Activated CD4-positive, CD25-positive, alpha-beta regulatory T cell treated with anti-CD3 and anti-CD28 coated beads, Interleukin-2, amount 50 U/mL, for 24 hours (primary cell): Measurements from ENCODE around the gene CCDC63.
A peak's percentile ranks its signal among the peaks of the same experiment; 100 is the strongest.

Experiments used
- ATAC-seq, 2 donors: fragments of 150-1000 bp; cut with Tn5 transposase; one replicate each; pipeline ENCODE4 v1.10.0; 2021; ENCODE audit warnings: mild to moderate bottlenecking in 1 of 2, moderate library complexity in 1 of 2

CCDC63 gene

GRCh38 chr12:110888256-110888991 lies 41.6 kb downstream of the CCDC63 start:
- no peak for ATAC-seq

- no peak for ATAC-seq
Measured at GRCh38 chr12:110889361-110889760, 42.6 kb downstream of the CCDC63 start.

DNA sequence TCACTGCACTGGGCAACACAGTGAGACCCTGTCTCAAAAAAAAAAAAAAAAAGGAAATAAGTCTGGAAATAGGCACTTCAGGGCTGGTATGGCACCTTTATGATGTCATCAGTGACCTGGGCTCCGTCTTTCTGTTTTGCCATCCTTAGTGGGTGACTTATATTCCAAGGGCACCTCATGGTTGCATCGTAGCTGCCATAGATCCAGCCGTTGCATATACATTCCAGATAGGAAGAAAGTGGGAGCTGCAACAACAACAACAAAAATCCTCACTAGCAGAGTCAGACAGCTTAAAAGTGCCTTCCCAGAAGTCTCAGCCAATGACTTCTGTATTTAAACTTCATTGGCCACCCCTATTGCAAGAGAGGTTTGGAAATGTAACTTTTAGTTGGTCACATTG lies 47.2 kb downstream of the CCDC63 start:
- ATAC-seq = no peak

DNA sequence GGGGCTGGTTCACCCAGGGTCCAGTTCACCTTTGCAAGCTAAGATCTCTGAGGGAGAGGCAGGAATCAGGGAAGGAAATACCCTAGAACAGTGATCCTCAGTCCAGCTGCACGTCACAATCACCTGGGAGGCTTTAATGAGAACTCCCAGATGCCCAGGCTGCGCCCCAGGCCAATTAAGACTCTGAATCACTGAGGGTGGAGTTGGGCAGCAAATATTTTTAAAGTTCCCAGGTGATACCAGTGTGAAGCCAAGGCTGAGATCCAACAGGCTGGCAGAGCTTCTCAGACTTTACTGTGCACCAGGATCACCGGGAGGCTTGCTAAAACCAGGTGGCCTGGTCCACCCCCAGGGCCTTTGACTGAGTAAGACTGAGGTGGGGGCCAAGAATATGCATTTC lies 49.8 kb downstream of the CCDC63 start:
- no peak for ATAC-seq

DNA sequence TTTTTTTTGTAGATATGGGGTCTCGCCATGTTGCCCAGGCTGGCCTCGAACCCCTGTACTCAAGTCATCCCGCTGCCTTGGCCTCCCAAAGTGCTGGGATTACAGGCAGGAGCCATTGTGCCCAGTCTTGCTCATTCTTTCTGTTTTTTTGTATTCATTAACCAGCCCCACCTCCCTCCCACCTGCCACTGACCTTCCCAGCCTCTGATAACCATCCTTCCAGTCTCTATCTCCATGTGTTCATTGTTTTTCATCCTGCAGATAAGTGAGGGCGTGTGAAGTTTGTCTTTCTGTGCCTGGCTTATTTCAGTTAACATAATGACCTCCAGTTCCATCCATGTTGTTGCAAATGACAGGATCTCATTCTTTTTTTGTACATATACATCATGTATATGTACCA lies 54.6 kb downstream of the CCDC63 start:
- no peak for ATAC-seq

- ATAC-seq = no peak
Measured at GRCh38 chr12:110903511-110903910, 56.7 kb downstream of the CCDC63 start.

DNA sequence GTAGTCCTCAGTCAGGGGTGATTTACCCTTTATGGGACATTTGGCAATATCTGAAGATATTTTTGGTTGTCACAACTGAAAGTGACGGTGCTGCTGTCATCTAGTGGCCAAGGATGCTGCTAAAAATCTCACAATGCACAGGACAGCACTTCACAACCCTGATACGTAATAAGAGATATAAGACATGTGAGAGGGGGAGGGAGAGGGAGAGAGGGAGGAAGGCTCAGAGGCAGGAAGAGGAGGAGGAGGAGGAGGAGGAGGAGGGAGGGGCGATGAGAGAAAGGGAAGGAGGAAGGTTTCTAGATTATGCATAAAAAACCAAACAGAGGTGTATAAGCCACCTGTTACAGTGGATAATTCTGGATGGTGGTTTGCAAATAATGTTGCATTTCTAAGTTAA lies 59.3 kb downstream of the CCDC63 start:
- no peak for ATAC-seq

- ATAC-seq = no peak
Measured at GRCh38 chr12:110906516-110906915, 59.7 kb downstream of the CCDC63 start.

- no peak for ATAC-seq
Measured at GRCh38 chr12:110906985-110907384, 60.2 kb downstream of the CCDC63 start.

DNA sequence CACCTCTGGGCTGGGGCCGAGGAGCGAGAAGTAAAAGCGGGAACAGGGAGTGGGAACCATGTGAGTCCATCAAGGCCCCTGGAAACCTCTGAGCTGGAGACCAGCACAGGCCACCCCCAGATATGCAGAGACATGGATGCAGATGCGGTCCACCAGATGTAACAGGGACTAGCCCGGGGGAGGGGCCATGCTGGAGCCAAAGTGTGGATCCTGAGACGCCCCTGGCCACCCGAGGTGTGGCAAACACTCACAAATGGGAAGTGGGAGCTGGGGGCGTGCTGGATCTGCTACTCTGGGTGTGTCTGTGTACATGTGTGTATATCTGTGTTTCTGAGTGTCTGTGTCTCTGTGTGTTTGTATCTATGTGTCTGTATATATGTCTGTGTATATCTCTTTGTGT lies 60.8 kb downstream of the CCDC63 start:
- ATAC-seq = no peak

DNA sequence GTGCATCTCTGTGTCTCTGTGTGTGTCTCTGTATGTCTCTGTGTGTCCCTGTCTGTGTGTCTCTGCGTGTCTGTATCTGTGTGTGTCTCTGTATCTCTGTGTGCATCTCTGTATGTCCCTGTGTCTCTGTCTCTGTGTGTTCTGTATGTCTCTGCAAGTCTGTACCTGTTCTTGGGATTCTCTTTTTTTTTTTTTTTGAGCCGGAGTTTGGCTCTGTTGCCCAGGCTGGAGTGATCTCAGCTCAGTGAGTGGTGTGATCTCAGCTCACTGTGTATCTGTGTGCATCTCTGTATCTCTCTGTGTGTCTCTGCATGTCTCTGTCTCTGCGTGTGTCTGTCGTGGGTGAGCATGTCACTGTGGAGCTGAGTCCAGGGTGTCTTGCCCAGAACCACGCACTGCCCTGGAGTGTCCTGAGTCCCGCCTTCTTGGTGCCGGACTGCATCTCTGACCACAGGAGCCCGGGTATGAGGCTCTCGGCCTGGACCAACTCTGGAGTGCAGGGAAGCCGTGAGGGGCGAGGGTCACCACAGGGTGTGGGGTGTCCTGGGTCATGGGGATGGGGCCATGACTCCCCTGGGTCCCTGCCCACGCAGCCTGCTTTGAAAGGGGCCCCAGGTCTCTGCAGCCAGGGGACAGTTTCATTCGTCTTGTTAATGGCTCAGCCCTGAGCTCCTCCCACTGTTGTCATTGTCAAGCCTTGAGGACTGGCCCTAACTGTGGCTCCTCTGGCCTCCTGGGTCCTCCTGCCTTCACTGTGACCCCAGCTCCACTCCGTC lies 61.8 kb downstream of the CCDC63 start:
- ATAC-seq = no peak

DNA sequence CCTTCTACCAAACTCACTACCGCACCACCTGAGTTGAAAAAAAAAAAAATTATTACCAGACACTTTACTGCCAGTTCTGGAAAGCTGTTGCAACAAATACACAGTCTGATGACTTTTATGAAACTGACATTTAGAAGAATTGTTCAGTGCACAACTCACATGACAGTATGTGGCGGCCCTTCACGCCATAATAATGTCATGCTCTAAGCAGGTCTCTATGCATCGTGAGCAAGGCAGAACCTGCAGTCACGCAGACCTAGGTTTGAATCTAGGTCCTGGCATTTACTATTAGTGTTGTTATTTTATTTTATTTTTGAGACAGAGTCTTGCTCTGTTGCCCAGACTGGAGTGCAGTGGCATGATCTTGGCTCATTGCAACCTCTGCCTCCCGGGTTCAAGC lies 65.5 kb downstream of the CCDC63 start:
- no peak for ATAC-seq

DNA sequence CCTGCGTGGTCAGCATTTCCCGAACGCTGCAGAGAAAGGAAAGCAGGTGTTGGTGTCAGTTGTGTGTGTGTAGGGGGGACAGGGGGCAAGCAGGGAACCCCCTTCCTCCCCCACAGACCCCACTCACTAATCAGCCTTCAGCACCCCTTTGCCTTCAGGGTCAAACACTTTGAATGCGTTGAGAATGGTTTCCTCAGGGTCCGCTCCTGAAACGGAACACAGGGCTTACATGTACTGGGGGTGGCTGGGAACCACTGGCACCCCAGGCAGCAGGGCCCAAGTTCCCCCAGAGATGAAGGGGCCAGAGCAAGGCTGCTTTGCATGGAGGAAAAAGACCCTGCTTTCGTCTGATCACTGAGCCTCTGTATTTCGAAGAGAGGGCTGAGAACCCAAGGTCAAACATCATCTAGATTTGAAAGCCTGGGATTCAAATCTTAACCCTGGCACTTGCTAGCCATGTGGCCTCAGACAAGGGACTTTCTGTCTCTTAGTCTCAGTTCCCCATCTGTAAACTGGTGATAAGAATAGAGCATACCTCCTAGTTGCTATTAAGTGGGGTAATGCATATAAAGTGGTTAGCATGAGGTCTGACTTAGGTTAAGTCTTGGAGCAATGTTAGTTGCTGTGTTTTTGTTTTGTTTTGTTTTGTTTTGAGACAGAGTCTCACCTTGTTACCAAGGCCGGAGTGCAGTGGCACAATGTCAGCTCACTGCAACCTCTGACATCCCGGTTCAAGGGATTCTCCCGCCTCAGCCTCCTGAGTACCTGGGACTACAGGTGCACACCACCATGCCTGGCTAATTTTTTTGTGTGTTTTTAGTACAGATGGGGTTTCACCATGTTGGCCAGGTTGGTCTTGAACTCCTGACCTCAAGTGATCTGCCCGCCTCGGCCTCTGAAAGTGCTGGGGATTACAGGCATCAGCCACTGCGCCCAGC lies 66.6 kb downstream of the CCDC63 start:
- peak; percentile 38 to 69 for ATAC-seq

- no peak for ATAC-seq
Measured at GRCh38 chr12:110916295-110916875, 69.6 kb downstream of the CCDC63 start.

DNA sequence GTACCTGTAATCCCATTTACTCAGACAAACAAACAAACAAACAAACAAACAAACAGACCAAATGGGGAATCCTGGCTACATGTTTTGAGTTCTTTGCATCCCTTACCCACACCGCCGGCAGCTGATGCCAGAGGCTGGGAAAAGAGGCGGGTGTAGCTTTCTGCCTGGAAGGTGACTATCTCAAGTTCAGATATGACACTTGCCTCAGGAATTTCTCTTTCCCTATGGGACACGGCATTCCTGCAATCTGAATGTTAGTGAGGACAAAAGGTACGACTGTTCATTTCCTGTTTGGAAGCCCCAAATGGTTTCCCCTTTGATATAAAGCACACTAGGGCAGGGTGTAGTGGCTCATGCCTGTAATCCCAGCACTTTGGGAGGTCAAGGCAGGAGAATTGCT lies 70.7 kb downstream of the CCDC63 start:
- no peak for ATAC-seq

GRCh38 chr12:110917961-110918360 lies 71.2 kb downstream of the CCDC63 start:
- ATAC-seq = no peak

DNA sequence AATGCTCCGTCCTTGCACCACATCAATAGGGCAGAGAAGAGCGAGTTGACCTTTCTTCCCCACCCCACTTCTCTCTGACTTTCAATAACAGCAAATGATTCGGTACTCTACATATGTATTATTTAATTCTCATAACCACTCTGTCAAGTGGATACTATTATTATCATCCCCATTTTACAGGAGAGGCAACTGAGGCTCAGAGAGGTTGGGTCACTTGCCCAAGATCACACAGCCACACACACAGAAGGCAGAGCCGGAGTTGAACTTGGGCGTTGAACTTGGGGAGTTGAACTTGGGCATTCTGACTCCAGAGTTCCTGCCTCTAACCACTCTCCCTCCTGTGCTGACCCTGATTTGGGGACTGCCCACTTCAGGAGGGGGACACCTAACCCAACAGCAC lies 72.9 kb downstream of the CCDC63 start:
- ATAC-seq = no peak

GRCh38 chr12:110920324-110920910 lies 73.6 kb downstream of the CCDC63 start, which contains the start of gene MYL2:
MYL2 (minus strand) TSS chr12:110920579; CDS start chr12:110920529, 50 bp downstream.
- ATAC-seq = no peak

GRCh38 chr12:110921262-110921661 lies 74.5 kb downstream of the CCDC63 start:
- ATAC-seq = no peak

GRCh38 chr12:110922652-110923051 lies 75.9 kb downstream of the CCDC63 start:
- no peak for ATAC-seq

- no peak for ATAC-seq
Measured at GRCh38 chr12:110923192-110923591, 76.4 kb downstream of the CCDC63 start.

DNA sequence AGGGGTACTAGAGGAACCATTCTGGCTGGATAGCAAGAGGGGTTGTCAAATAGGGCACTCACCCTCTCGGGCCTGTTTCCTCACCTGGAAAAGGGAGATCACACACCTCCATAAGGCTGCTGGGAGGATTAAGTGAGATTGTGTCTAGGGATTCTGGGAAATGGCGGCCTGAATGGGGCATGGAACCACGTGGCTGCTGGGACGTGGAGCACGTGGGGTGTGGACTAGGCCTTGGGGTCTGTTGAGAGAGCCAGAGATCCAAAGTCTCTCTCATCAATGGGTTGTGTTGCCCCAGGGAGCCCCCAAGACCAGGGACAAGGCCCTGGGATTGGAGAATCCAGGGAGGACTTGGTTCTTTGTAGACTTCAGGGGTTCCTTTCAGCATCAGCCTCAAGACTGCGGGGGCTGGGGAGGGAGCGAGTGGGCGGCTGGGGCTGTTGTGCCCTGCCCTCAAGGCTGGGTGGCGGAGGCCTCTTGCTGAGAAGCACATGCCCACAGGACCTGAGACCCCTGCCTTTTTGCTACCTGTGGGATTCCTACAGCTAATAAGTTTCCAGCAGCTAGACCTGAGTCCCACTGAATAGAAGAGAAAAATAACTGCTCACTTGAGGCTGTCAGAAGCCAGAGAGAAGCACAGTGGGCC lies 77.0 kb downstream of the CCDC63 start:
- ATAC-seq = no peak
